MCF 10A (cell line): ENCODE measurements around the gene STOML1. TPM values are rescaled to one million over a fixed set of nuclear protein-coding genes. Genes with fewer than 3 reads are reported as not detected.

Source experiments
- BruUV-seq: library from RNA; stranded (reverse); fragments of 400-500 nt; replicated peaks from 2 replicates; lab custom pipeline; 2021; lab: Mats Ljungman, UMichigan
- CTCF ChIA-PET: fragments of 300-600 bp; sonication (Branson Sonifier 250); formaldehyde crosslinking; extraction: SDS; loops from one replicate; lab custom pipeline; 2021; ENCODE audit warnings: antibody characterized with exemption, inconsistent platforms; lab: Yijun Ruan, JAX
- POLR2A ChIA-PET: fragments of 300-600, 350-650 bp; sonication (Branson Sonifier 250); formaldehyde crosslinking; extraction: SDS; loops from one replicate; lab custom pipeline; 2020; ENCODE audit warnings: antibody characterized with exemption, inconsistent platforms; lab: Yijun Ruan, JAX
- DNase-seq: peaks from one replicate; pipeline ENCODE4 v3.0.0-alpha.2; 2018; ENCODE audit not compliant: unreplicated experiment
- H3K27ac Mint-ChIP-seq: one replicate; pipeline ENCODE4 v1.8.0; 2022; ENCODE audit warnings: mild to moderate bottlenecking, low read depth, mixed read lengths; ENCODE audit not compliant: unreplicated experiment
- H3K27me3 Mint-ChIP-seq: one replicate; pipeline ENCODE4 v1.8.0; 2022; ENCODE audit warnings: mixed read lengths; ENCODE audit not compliant: insufficient read depth, unreplicated experiment
- H3K36me3 Mint-ChIP-seq: one replicate; pipeline ENCODE4 v1.8.0; 2022; ENCODE audit warnings: mild to moderate bottlenecking, moderate library complexity, mixed read lengths; ENCODE audit not compliant: insufficient read depth, unreplicated experiment
- H3K4me1 Mint-ChIP-seq: one replicate; pipeline ENCODE4 v1.8.0; 2022; ENCODE audit warnings: mixed read lengths; ENCODE audit not compliant: insufficient read depth, unreplicated experiment
- H3K4me3 Mint-ChIP-seq: one replicate; pipeline ENCODE4 v1.8.0; 2022; ENCODE audit warnings: mild to moderate bottlenecking, moderate library complexity, mixed read lengths; ENCODE audit not compliant: unreplicated experiment
- H3K9me3 Mint-ChIP-seq: one replicate; pipeline ENCODE4 v1.8.0; 2022; ENCODE audit warnings: mixed read lengths; ENCODE audit not compliant: unreplicated experiment
- intact Hi-C: fragments of 100-400 bp; cut with micrococcal nuclease; formaldehyde crosslinking; loops from 2 replicates; pipeline ENCODE4 v1.14.1; 2022
- total RNA-seq: library from RNA; stranded (reverse); gene quantifications from 2 replicates; pipeline ENCODE4 v1.2.3, GENCODE V29; 2022
- TF ChIP-seq, protein P1 (sequence below): fragments of 200-600 bp; IDR thresholded peaks from one replicate; pipeline ENCODE4 v1.8.0; 2022; ENCODE audit warnings: antibody characterized with exemption, mild to moderate bottlenecking; ENCODE audit not compliant: unreplicated experiment

Gene STOML1
- total RNA-seq, 1 experiment from 2014 or later: 17.6 TPM

DNA sequence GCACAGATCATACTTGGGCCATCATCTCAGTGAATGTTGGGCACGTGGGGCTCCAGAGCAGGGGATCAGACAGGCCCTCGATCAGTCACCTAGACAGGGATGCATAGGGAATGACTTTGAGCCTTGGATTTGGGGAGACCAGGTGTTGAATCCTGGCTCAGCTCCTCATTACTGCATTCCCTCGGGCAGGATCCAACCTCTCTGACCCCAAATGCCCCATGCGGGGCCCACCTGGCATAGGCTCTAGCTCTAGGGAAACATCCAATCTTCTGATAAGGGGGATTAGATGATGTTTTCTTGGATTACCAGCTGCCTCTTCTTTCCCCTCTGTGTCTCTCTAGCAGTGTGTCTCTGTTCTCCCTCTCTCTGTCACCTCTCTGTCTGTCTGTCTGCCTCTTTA is 43.1 kb downstream of the STOML1 start:
- ChIA-PET POLR2A (no interaction called here), CTCF (interaction anchor here (1.4 to 1.5 kb wide), 2 partner anchors 11 to 15 kb away, joined by 4 to 6 read pairs; no protein-coding TSS in a partner anchor)
- H3K27ac Mint-ChIP-seq: no peak overlapping the region

DNA sequence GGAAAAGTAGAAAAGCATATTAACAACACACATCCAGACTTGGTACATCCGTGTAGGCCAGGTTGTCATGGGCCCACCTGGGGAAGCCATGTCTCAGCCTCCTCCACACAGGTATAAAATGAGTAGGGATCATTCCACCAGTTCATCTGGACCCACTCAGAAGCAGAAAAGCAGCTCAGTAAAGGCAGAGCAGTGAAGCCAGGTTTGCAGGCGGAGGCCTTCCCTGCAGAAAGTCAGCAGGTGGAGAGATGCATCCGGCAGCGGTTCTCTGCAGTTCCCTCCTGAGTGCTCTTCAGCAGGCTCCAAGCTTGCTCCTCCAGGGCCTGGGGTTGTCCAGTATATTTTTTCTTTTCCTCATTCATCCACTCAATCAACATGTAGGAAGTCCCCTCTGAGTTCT is 43.7 kb downstream of the STOML1 start:
- Mint-ChIP-seq H3K4me3 (no peak overlapping the region), H3K36me3 (peaks cover 5% of the 10 kb centered on the region), H3K9me3 (no peaks in the 10 kb centered on the region), H3K27me3 (no peaks in the 10 kb centered on the region), H3K27ac (no peak overlapping the region), H3K4me1 (peaks cover 5% of the 10 kb centered on the region)
- ChIA-PET CTCF (interaction anchor here (0.7 kb wide), 1 partner anchor 51 kb away, joined by 3 read pairs; no protein-coding TSS in a partner anchor), POLR2A (no interaction called here)
- TF ChIP-seq, protein P1, sequence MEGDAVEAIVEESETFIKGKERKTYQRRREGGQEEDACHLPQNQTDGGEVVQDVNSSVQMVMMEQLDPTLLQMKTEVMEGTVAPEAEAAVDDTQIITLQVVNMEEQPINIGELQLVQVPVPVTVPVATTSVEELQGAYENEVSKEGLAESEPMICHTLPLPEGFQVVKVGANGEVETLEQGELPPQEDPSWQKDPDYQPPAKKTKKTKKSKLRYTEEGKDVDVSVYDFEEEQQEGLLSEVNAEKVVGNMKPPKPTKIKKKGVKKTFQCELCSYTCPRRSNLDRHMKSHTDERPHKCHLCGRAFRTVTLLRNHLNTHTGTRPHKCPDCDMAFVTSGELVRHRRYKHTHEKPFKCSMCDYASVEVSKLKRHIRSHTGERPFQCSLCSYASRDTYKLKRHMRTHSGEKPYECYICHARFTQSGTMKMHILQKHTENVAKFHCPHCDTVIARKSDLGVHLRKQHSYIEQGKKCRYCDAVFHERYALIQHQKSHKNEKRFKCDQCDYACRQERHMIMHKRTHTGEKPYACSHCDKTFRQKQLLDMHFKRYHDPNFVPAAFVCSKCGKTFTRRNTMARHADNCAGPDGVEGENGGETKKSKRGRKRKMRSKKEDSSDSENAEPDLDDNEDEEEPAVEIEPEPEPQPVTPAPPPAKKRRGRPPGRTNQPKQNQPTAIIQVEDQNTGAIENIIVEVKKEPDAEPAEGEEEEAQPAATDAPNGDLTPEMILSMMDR: no peak
- DNase-seq: no peak
- intact Hi-C loops: no loop called here
- BruUV-seq: no TSS peak

More for the DNA sequence above, 43.1 kb downstream of the STOML1 start:
- TF ChIP-seq, protein P1: no peak
- Mint-ChIP-seq H3K36me3 (peaks cover 5% of the 10 kb centered on the region), H3K4me1 (peaks cover 5% of the 10 kb centered on the region), H3K9me3 (no peaks in the 10 kb centered on the region), H3K4me3 (no peak overlapping the region), H3K27me3 (no peaks in the 10 kb centered on the region)
- intact Hi-C loops: no loop called here
- no TSS peak for BruUV-seq
- DNase-seq: no peak

DNA sequence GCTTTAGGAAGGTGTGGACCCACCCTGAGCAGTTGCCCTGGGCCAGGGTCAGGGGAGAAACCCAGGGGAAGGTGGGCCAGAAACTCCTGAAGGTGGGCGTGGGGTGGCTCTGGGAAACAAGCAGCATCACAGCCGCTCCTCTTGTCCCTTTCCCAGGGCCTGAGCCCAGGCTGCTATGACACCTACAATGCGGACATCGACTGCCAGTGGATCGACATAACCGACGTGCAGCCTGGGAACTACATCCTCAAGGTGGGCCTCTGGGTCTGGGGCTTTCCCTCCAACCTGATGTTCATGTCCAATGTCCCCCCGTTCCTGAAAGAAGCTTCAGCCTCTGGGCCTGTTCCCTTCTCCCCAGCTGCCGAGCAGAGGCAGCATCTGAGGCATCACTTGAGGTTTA is 44.4 kb downstream of the STOML1 start:
- H3K27ac Mint-ChIP-seq: no peak overlapping the region
- no peaks in the 10 kb centered on the region for H3K9me3 Mint-ChIP-seq
- no peak for DNase-seq
- no peak overlapping the region for H3K4me3 Mint-ChIP-seq
- intact Hi-C loops: no loop called here
- H3K36me3 Mint-ChIP-seq: peaks cover 5% of the 10 kb centered on the region
- TF ChIP-seq, protein P1: no peak
- H3K27me3 Mint-ChIP-seq: no peaks in the 10 kb centered on the region
- BruUV-seq: no TSS peak
- H3K4me1 Mint-ChIP-seq: peaks cover 5% of the 10 kb centered on the region
- POLR2A ChIA-PET: no interaction called here
- CTCF ChIA-PET: interaction anchor here (0.6 kb wide), 1 partner anchor 36 kb away, joined by 3 read pairs; no protein-coding TSS in a partner anchor

DNA sequence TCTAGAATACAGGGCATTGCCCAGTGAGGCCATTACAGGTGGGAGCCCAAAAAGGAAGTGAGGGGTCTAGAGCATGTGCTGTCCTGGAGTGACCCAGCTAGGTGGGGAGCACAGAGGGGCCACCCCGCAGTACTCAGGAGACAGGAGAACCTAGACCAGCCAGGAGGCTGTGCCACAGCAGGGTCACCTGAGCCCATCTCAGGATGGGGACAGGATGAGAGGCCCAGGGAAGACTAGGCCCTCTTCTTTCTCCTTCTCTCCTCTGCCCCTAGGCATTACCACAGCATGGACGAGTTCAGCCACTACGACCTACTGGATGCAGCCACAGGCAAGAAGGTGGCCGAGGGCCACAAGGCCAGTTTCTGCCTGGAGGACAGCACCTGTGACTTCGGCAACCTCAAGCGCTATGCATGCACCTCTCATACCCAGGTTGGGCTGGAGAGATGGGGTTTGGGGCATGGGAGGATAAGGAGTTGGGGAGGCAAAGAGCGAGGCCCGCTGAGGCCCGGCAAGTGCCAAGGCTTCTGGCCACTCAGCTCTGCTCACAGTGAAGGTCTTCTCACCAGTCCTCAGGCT is 45.2 kb downstream of the STOML1 start:
- Mint-ChIP-seq H3K4me1 (peaks cover 8% of the 10 kb centered on the region), H3K36me3 (no peaks in the 10 kb centered on the region), H3K4me3 (no peak overlapping the region), H3K9me3 (no peaks in the 10 kb centered on the region), H3K27ac (no peak overlapping the region), H3K27me3 (no peaks in the 10 kb centered on the region)
- intact Hi-C loops: no loop called here
- CTCF ChIA-PET: interaction anchor here (1.3 kb wide), 1 partner anchor 10 kb away, joined by 4 read pairs; no protein-coding TSS in a partner anchor
- no TSS peak for BruUV-seq
- TF ChIP-seq, protein P1: no peak
- DNase-seq: no peak
- POLR2A ChIA-PET: no interaction called here
